HG02642 (cell line): ENCODE measurements around the gene COG3.

Source experiments
- ATAC-seq: cut with Tn5 transposase; IDR thresholded peaks from one replicate; pipeline ENCODE4 v1.9.1; 2021; ENCODE audit warnings: mild to moderate bottlenecking; ENCODE audit not compliant: unreplicated experiment, poor library complexity

The COG3 gene

DNA sequence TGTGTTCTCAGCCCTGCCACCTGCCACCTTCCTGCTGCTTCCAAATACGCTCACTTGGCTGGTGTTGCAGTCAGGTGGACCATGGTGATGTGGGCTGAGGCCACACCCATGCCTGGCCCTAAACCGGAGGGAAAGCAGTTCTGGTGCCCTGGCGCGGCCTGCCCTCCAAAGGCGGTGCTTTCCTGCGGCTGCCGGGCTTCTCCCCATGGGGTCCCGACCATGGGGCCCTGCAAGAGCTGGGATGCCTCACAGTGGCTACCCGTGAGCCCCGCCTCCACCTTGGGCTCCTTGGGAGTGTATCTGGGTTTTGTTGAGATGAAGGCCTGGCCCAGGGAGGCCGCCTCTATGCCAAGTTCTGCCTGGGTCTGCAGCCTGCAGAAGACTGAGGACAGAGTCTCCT, 77.1 kb downstream of the COG3 start:
- ATAC-seq = no peak

DNA sequence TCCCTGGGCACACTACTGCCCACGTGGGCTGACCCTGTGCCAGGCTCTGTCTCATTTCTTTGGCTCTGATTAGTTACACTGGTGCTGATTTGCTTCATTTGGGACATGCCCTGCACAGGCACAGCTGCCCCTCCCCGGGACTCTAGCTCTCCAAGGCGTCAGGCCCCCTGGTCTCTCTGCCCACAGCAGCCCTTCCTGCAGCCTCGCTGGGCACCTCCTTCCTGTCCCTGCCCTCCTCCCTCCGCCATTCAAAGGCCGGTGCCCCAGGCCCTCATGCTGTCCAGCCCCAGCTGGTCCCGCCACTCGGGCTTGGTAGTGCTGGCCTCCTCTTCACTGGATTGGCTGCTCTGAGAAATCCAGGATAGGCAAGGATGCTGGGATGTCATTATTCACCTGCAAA, 77.7 kb downstream of the COG3 start:
- no peak for ATAC-seq

DNA sequence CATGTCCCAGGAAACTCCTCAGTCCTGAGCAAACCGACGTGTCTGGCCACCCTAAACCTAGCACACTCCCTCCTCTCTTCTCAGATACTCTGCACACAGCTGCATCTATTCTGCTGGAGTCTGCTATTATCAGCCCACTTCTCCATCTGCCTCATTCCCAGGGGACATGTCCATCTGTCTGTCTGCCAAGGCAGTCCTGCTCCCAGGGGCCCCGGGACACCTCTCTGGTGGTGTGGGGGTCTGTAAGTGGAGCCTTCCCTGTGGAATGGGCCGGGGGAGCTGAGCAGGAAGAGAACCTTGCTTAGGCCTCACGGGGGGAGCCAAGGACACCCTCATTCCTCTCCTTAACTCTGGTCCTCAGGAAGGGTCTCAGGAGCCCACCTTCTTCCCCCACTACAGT, 78.1 kb downstream of the COG3 start:
- no peak for ATAC-seq

- ATAC-seq = no peak
These were observed 79.8 kb downstream of the COG3 start for GRCh38 chr13:45544520-45544919.

GRCh38 chr13:45545686-45546409, 81.1 kb downstream of the COG3 start:
- ATAC-seq = no peak

DNA sequence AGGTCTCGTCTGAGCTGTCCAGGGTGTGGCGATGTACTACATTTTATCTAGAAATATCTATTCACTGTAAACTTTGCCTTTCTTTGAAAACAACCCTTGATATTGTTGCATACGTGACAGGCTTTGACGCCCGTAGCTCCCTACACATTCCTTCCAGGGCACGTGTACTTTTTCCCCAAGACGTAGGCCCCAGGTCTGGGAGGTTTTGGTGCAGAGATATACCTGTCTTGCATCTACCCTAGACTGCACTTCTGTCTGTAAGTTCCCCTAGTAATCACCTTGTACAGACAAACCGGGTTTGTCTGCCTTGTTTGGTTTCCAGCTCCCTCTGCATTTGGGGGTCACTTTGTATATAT, 81.6 kb downstream of the COG3 start:
- no peak for ATAC-seq

- no peak for ATAC-seq
These were observed 83.5 kb downstream of the COG3 start for GRCh38 chr13:45548281-45548680.

GRCh38 chr13:45554604-45555109, 89.9 kb downstream of the COG3 start:
- ATAC-seq = no peak

GRCh38 chr13:45564133-45564776, 99.5 kb downstream of the COG3 start:
- no peak for ATAC-seq

GRCh38 chr13:45565331-45565730, 100.6 kb downstream of the COG3 start:
- ATAC-seq = no peak

GRCh38 chr13:45575146-45575829, 110.5 kb downstream of the COG3 start:
- no peak for ATAC-seq

DNA sequence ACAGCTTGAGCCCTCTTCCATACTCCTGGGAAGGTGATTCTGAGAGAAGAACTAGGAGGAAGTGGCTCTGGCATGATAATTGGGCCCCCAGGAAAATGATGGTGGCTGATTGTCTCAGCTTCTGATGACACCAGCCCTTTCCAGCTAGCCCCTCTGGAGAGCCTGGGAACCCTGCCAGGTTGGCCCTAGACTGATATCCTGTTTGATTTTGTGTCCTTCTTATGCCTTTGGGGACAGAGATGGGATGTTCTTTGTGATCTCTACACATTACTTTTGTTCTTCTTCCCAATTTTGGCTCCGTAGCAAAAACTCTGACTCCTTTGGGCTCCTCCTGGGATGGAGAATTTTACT, 111.1 kb downstream of the COG3 start:
- no peak for ATAC-seq

DNA sequence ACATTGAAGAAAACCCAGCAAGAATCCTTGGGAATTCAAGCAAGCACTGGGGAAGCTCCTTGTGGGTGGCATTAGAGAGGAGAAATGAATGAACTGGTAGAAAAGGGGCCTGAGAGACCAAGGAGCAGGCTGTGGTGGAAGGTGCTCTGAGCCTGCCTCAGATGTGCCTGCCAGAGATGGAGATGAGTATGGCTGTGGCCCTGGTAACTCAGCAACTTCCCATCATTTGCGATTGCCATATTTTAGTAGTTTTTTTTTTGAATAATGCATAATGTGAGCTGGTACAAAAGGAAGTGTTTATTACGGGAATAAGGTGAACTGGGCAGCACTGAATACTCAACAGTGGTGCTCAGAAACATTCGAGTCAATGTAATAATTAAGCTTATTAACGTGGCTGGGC, 111.7 kb downstream of the COG3 start:
- no peak for ATAC-seq

DNA sequence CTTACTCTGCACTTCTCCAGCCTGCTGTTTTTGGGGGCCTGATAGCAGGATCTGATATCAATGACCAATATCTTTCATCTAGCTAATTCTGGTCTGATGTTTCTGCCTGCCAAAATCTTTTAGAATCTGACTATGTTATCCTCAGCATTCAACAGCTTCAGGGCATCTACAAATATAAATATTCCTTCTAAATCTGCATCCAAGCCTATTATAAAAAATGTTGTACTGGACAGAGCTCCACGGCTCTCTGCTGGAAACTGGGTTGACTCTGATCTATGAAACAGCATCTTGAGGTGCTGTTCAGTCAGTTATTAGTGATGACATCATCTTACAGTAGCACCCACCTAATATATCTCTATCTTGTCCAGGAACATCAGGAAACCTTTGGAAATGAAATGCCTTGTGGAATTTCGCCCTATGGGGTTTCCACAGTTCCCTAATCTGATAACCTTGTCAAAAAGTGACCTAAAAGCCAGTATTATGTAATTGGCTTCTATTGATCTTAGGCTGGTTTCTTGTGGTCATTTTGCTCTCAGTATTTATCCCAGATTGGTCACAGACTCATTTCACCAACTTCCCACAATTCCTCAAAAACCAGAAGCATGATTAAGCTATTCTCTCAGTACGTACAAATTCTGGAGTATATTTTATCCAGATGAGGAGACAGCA, 117.8 kb downstream of the COG3 start:
- ATAC-seq = no peak

DNA sequence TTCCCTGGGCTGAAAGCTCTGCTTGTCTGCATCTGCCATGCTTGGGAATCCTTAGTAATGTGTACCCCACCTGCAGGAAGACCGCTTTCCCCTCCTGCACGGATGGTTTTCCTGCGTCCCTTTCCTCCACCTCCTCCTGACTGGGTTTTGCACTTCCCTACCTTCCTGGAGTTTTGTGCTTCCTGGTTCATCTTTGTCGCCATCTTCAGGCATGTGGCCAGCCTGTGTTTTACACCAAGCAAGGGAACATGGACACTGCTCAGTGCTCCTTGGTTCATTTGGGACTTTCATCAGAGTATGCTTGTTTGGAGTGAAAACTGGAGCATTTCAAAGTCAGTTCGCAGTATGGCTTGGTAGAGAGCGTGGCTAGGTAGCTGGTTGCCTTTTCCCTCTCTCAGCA, 120.1 kb downstream of the COG3 start:
- no peak for ATAC-seq
